GM19193 (cell line): ENCODE results near the gene XPO6.

Experiments
- POLR2A ChIP-seq: IDR thresholded peaks from 4 replicates; pipeline ENCODE4 v1.6.1; 2011; ENCODE audit not compliant: insufficient read depth, insufficient read length; ENCODE audit errors: extremely low read depth

Gene XPO6

GRCh38 chr16:28146536-28146935 lies 65.2 kb downstream of the XPO6 start:
- TF ChIP-seq POLR2A, result no peak

GRCh38 chr16:28145796-28146195 lies 66.0 kb downstream of the XPO6 start:
- TF ChIP-seq POLR2A, result no peak

GRCh38 chr16:28140788-28141618 lies 70.8 kb downstream of the XPO6 start:
- no peak for TF ChIP-seq POLR2A

- TF ChIP-seq POLR2A, result no peak
Observed at GRCh38 chr16:28139530-28139929, 72.2 kb downstream of the XPO6 start.

GRCh38 chr16:28136751-28137434 lies 74.9 kb downstream of the XPO6 start:
- TF ChIP-seq POLR2A, result no peak

- TF ChIP-seq POLR2A, result no peak
Observed at GRCh38 chr16:28133666-28134065, 78.1 kb downstream of the XPO6 start.

- TF ChIP-seq POLR2A, result no peak
Observed at GRCh38 chr16:28131743-28132393, 79.9 kb downstream of the XPO6 start.

- no peak for TF ChIP-seq POLR2A
Observed at GRCh38 chr16:28131181-28131580, 80.6 kb downstream of the XPO6 start.

GRCh38 chr16:28130099-28131088 lies 81.4 kb downstream of the XPO6 start:
- no peak for TF ChIP-seq POLR2A

- no peak for TF ChIP-seq POLR2A
Observed at GRCh38 chr16:28126684-28127620, 84.8 kb downstream of the XPO6 start.

- no peak for TF ChIP-seq POLR2A
Observed at GRCh38 chr16:28125592-28125991, 86.2 kb downstream of the XPO6 start.

- no peak for TF ChIP-seq POLR2A
Observed at GRCh38 chr16:28121527-28121926, 90.2 kb downstream of the XPO6 start.

GRCh38 chr16:28120754-28121153 lies 91.0 kb downstream of the XPO6 start:
- no peak for TF ChIP-seq POLR2A
